ENCODE data around the gene FNDC11.
"Not testable (repeated sequence)": the region's sequence is repeated elsewhere in the genome, so short reads cannot be mapped to it uniquely, and the experiment has no call there.

Gene FNDC11

GRCh38 chr20:63568170-63568981, 14.4 kb downstream of the FNDC11 start:
- DNase-seq: peak in 2 of 6 experiments; percentile 14 to 46

GRCh38 chr20:63568986-63569949, 15.3 kb downstream of the FNDC11 start:
- no peak for DNase-seq

GRCh38 chr20:63570281-63571086, 16.5 kb downstream of the FNDC11 start:
- DNase-seq: no peak

GRCh38 chr20:63571087-63571478, 17.1 kb downstream of the FNDC11 start:
- not testable (repeated sequence) for DNase-seq

DNA sequence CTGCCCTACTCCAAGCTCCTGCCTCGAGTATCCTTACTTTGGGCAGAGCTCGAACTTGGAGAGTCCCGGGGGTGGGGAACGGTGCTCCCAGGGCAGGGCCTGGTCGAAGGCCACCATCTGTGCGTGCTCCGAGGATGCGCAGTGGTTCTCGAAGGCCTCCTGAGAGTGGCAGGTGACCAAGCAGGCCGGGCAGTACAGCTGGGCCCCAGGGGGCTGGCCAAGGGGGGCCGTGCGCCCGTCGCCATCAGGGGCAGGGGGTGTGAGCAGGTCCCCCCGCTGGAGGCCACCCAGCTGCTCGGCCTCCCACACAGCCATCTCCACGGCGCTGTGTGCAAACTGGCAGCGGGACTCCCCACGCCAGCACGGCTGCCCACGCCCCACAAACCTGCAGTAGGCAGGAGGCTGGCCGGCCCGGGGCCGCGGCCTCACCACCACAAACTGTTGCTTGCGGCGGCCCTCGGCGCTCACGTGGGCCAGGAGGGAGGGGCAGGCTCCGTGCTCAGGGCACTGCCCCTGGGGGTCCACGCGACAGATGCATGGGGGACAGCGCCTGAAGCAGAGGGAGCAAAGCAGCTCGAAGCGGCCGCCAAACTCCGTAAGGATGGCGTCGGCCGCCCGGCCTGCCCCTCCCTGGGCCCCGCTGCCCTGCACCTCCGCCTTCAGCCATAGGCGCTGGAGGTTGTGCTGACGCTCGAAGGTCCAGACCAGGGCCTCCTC, 18.3 kb downstream of the FNDC11 start:
- no peak for DNase-seq

DNA sequence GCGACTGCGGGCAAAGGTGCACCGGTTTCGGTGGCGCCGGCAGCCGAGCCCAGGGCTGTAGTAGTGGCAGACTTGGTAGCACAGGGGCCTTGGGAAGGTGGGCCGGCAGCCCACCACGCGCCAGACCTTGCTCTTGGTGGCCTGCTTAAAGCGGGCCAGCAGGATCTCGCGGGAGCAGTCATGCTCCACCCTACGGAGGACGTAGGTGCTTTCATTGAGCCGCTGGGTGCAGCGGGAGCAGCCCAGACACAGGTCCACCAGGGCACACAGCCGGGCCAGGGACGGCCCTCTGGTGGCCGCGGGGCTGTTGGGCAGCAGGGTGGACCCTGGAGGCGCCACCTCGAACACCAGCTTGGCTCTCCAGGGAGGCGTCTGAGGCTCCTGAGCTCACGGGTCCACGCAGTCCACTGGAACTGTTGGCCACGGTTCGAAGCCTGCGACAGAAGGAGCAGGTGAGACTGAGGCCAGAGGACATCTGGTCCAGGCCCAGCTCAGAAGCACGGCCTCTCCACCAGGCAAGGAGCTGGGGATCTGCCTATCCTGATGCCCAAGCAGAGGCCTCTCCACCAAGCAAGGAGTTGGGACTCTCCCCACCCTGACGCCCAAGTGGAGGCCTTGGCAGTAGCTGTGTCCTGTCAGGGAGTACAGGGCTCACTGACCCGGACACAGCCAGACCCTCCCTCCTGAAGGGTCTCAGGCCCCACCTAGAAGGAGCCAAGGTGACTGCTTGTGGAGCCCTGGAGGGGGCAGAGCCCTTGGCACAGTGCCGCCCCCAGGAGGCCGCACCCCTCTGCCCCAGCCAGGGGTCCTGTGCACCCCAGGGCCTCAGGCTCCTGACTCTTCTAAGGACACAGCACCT, 19.1 kb downstream of the FNDC11 start:
- no peak for DNase-seq

- DNase-seq: peak in 1 of 6 experiments; percentile 32
Measured at GRCh38 chr20:63573647-63574131, 19.7 kb downstream of the FNDC11 start.

- DNase-seq: peak; percentile 9 to 74 (median 54)
Measured at GRCh38 chr20:63574156-63574828, 20.3 kb downstream of the FNDC11 start, which contains the start of gene HELZ2. Gene HELZ2 (minus strand): TSS chr20:63574239. CDS start chr20:63572385, 1,854 bp downstream.

DNA sequence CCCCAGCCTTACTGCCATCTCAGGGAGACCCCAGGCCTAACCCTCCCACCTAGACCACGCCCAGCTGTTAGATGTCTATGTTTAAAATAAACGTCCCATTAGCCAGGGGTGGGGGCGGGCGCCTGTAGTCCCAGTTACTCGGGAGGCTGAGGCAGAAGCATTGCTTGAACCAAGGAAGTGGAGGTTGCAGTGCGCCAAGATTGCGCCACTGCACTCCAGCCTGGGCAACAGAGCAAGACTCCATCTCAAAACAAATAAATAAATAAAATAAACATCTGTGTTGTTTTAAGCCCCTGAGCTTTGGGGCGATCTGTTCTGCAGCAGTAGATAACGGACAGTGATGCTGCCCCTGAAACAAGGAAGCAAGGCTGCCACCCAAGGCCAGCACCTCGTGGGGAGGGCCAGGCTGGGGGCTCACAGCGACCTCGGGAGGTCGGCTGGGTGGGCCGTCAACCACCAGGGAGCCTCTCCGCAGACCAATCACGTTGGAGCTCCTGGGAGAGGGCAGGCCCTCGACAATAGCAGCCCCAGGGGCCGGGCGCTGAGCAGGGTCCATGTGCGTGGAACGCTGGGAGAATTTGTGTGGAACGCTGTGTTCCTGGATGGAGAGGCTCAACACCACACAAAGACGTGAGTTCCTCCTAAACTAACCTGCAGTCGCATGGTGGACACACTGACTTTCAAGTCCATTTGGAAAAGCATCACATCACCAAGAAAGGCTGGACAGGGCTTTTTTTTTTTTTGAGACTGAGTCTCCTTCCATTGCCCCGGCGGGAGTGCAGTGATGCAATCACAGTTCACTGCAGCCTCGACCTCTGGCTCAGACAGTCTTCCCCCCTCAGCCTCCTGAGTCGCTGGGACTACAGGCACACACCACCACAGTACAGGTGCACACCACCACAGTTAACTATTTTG, 21.1 kb downstream of the FNDC11 start:
- DNase-seq: no peak

DNA sequence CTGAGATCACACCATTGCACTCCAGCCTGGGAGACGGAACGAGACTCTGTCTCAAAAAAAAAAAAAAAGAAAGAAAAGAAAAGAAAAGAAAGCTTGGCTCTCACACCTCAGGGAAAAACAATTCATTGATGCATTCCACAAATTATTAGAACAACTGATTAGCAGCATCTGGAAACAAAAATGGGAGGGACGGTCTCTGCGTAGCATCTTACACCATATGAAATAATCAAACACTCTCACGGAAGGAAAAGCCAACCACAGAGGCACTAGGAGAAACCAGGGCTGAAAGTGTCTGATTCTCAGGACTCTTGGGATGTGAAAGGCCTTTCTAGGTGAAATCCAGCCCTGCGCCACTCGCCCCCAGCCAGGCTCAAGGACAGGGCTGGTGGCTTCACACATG, 22.4 kb downstream of the FNDC11 start:
- DNase-seq: no peak

DNA sequence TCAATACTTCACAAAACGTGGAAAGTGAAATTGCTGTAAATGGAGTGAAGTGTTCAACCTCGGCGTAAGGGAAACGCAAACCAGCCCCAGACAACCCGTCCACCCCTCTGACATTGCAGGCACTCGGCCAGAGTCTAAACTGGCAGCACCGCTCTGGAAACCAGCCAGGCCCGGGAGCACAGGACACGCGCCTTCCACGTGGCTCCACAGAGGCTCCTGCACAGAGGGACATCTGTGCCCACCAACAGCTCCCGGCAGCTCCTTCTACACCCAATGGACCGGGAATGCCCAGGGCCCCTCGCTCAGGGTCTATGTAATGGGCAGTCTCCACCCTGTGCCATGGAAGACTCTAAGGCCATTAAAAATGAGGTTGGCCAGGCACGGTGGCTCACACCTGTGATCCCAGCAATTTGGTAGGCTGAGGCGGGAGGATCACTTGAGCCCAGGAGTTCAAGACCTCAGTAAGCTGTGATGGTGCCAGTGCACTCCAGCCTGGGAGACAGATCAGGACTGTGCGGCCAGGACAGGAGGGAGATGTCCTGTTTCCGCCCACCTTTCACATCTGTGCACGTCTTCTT, 23.4 kb downstream of the FNDC11 start:
- no peak for DNase-seq

- peak in 1 of 6 experiments; percentile 15 for DNase-seq
Measured at GRCh38 chr20:63578224-63579016, 24.5 kb downstream of the FNDC11 start.

- no peak for DNase-seq
Measured at GRCh38 chr20:63579017-63579694, 25.2 kb downstream of the FNDC11 start.

GRCh38 chr20:63580796-63581461, 27.0 kb downstream of the FNDC11 start:
- DNase-seq: peak; percentile 52 to 82 (median 70)

DNA sequence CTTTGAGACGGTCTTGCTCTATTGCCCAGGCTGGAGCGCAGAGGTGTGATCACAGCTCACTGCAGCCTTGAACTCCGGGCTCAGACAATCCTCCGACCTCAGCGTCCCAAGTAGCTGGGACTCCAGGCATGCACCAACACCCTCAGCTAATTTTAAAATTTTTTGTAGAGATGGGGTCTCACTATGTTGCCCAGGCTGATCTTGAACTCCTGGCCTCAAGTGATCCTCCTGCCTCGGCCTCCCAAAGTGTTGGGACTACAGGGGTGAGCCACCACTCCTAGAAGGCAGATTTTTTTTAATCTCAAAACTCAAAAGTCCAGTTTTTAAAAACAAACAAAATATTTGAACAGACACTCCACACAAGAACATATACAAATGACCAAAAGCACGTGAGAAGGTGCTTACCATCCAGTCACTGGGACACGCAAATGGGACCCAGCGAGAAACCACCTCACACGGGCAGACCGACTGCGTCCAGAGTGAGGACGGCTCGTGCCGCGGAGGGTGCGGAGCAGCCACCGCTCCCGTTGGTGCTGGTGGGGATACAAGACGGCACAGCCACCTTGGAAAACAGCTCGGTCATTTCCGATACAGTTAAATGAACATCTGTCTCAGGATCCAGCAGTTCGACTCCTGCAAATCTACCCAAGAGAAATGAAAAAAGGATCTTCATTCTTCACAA, 28.6 kb downstream of the FNDC11 start:
- DNase-seq: no peak

Measured in stimulated activated naive CD4-positive, alpha-beta T cell (primary cell).